B cell (primary cell): ENCODE results near the gene ATP1B3.

Source experiments
- EZH2 ChIP-seq: IDR thresholded peaks from 2 replicates; pipeline ENCODE4 v1.6.1; 2012; ENCODE audit warnings: borderline replicate concordance, low read depth, mild to moderate bottlenecking, moderate library complexity, low read length; ENCODE audit not compliant: insufficient read depth, poor library complexity, severe bottlenecking
- TF ChIP-seq, protein P1 (sequence below): fragments of 200-600 bp; IDR thresholded peaks from one replicate; pipeline ENCODE4 v1.8.0; 2022; ENCODE audit warnings: antibody characterized with exemption, mild to moderate bottlenecking

DNA sequence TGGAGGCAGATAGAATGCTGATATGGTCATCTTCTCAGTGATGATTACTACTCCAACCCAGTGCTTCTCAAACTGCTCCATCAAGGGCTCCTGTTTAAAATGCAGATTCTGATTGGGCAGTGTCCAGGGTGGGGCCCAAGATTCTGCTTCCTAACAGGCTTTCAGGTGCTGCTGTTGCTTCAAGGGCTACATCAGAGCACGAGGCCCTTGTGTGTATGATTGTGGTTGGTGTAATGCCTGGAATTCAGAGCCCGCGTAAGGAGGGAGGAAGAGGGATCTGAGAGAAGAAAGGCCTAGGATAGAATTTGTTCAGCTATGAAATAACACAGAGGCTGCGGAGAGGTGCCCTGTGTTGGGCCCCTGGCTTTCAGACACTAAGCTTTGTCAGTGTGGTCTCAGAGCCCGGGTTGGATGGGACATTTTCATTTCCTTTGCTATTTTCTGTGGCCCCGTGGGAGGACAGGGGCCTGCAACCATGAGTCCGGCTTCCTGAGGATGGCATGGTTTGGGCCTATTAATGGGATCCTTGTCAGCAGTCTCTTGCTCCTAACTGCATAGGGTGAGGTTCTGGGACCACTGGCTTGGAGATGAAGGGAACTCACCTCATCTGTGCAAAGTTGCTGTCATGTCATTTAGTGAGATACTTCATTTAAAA lies 53.0 kb downstream of the ATP1B3 start:
- no peak for TF ChIP-seq EZH2
- TF ChIP-seq, protein P1, sequence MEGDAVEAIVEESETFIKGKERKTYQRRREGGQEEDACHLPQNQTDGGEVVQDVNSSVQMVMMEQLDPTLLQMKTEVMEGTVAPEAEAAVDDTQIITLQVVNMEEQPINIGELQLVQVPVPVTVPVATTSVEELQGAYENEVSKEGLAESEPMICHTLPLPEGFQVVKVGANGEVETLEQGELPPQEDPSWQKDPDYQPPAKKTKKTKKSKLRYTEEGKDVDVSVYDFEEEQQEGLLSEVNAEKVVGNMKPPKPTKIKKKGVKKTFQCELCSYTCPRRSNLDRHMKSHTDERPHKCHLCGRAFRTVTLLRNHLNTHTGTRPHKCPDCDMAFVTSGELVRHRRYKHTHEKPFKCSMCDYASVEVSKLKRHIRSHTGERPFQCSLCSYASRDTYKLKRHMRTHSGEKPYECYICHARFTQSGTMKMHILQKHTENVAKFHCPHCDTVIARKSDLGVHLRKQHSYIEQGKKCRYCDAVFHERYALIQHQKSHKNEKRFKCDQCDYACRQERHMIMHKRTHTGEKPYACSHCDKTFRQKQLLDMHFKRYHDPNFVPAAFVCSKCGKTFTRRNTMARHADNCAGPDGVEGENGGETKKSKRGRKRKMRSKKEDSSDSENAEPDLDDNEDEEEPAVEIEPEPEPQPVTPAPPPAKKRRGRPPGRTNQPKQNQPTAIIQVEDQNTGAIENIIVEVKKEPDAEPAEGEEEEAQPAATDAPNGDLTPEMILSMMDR = no peak
